ENCODE measurements around the gene IPO9.

GRCh38 chr1:201808633-201808990, 20.3 kb upstream of the IPO9 start:
- TF ChIP-seq CTCF (IDR thresholded peaks at IDR 0.05; ENCODE audit: poor library complexity) (no peak), EZH2 (IDR thresholded peaks at IDR 0.05; ENCODE audit: borderline replicate concordance) (no peak), EZH2phosphoT487 (IDR thresholded peaks at IDR 0.05; ENCODE audit: low read depth, severe bottlenecking, unreplicated experiment) (no peak)

All from hepatocyte (in vitro differentiated cells).